ENCODE measurements around the gene TGFBI. TPM values are rescaled to one million over a fixed set of nuclear protein-coding genes. Genes with fewer than 3 reads are reported as not detected.

TGFBI gene
- total and polyA plus RNA-seq, 9 of the 15 experiments (the other 6 are each of a cell fraction or from before 2014, with no cell fraction given), result 0.05 to 0.62 (median 0.08) TPM; not detected in 6

- TF ChIP-seq VEZF1 (CRISPR knock-in tag; IDR thresholded peaks at IDR 0.05), result no peak
- TF ChIP-seq MEIS2 (IDR thresholded peaks at IDR 0.05; ENCODE audit: partially characterized antibody), result peak; percentile 67
- TF ChIP-seq CTCFL (IDR thresholded peaks at IDR 0.05; ENCODE audit: borderline replicate concordance, insufficient read depth, low read depth, low read length, poor library complexity, severe bottlenecking), result no peak
- TF ChIP-seq POU5F1 (IDR thresholded peaks at IDR 0.05; ENCODE audit: borderline replicate concordance, low read depth, low read length, partially characterized antibody), result no peak
- no peak for TF ChIP-seq TGIF2 (CRISPR knock-in tag; IDR thresholded peaks at IDR 0.05)
- no peak for TF ChIP-seq ZNF408 (CRISPR knock-in tag; IDR thresholded peaks at IDR 0.05; ENCODE audit: low read depth)
- peak; percentile 10; the same call in 1 of the 2 replicates for TF ChIP-seq CXXC5 (CRISPR knock-in tag; IDR thresholded peaks at IDR 0.05)
- 0 out of 2 replicates have a peak, but pooled peaks have one; percentile 19 for TF ChIP-seq ETV5 (CRISPR knock-in tag; IDR thresholded peaks at IDR 0.05; ENCODE audit: low read depth)
- TF ChIP-seq ZZZ3 (IDR thresholded peaks at IDR 0.05), result no peak
- TF ChIP-seq RB1 (IDR thresholded peaks at IDR 0.05; ENCODE audit: low read depth), result no peak
- no peak for TF ChIP-seq FUS (optimal IDR thresholded peaks at IDR 0.05; ENCODE audit: low read depth, low read length)
- peak; percentile 18; the same call in 1 of the 2 replicates for TF ChIP-seq SOX6 (IDR thresholded peaks at IDR 0.05)
- no peak for TF ChIP-seq CBX1 (IDR thresholded peaks at IDR 0.05; ENCODE audit: low read depth)
- no peak for TF ChIP-seq ZNF655 (CRISPR knock-in tag; IDR thresholded peaks at IDR 0.05)
- no peak for TF ChIP-seq ARID3A (IDR thresholded peaks at IDR 0.05; ENCODE audit: borderline replicate concordance, low read depth, low read length)
- no peak for TF ChIP-seq HDAC8 (tag; IDR thresholded peaks at IDR 0.05)
- TF ChIP-seq KLF13 (tag; IDR thresholded peaks at IDR 0.05; ENCODE audit: borderline replicate concordance, low read depth), result no peak
- no peak for TF ChIP-seq PBX2 (CRISPR knock-in tag; IDR thresholded peaks at IDR 0.05; ENCODE audit: low read depth)
- peak; percentile 86 for TF ChIP-seq PBX2 (tag; conservative IDR thresholded peaks at IDR 0.05; ENCODE audit: low read depth)
- no peak for TF ChIP-seq SUPT5H (IDR thresholded peaks at IDR 0.05)
Measured at GRCh38 chr5:136089791-136090190, 61.0 kb downstream of the TGFBI start (continued).
